Measurements from ENCODE around the gene PRELID1.
A peak's percentile ranks its signal among the peaks of the same experiment; 100 is the strongest.
"Not testable (repeated sequence)": the region's sequence is repeated elsewhere in the genome, so short reads cannot be mapped to it uniquely, and the experiment has no call there.

The PRELID1 gene

DNA sequence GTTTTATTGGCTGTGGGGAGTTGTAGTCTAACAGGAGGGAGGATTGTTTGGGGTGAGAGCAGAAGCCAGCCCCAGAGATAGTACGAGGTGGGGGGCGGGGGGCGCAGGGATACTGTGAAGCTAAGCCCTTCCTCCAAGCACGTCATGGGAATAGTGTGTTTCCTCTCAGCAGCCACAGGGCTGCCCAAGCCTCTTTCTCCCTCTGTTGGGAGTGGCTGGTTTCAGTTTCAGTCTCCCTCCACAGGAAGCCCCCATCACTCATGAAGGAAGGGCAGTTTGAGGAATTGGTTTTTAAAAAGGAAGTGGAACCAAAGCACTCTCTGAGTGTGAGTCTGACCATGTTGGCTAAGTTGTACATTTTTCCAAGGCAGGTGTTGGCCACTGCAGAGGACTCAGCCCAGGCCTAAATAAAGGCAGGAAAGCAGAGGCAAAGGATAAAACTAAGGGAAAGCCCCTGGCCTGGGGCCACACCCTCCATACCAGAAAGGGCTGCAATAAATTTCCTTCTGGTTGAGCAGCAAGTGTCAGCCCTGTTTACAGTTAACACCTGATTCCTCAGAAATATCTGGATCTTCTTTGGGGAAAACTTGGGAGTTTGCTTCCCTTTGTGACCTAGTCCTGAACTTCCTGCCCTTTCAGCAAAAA, 3.2 kb upstream of the PRELID1 start:
- DNase-seq (peak; percentile 75), ATAC-seq (peak; percentile 67)

- no peak for DNase-seq
Measured at GRCh38 chr5:177300951-177301350, 2.6 kb upstream of the PRELID1 start.

DNA sequence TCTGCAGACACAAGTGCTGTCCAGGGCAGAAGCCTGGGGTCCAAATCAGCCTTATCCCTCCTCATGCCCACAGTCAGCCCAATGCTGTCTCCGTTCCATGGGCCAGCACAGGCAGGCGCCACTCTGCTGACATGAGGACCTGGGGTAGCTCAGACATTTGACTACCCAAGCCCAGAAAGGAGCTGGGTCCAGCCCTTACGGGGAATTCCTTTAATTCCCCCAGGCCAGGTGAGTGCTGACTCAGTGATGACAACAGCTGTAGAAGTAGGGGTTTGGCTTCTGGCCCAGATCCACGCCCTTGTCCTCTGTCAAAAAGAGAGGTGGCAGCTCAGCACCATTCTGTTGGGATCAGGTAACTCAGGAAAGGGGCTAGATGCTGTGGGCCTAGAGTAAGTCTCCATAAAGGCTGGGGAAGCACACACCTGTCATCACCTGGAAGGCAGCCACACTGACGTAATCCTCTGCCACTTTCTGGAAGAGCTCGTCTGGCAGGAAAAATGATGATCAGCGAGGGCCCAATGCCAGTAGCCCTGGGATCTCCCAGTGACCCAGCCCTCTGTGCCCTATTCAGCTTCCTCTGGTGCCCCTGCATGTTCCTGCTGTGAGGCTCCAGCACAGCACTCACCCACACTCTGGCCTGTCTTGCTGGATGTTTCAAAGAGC, 2.0 kb upstream of the PRELID1 start:
- ATAC-seq (no peak), DNase-seq (no peak)

More at GRCh38 chr5:177300951-177301350, 2.6 kb upstream of the PRELID1 start:
- no peak for ATAC-seq

DNA sequence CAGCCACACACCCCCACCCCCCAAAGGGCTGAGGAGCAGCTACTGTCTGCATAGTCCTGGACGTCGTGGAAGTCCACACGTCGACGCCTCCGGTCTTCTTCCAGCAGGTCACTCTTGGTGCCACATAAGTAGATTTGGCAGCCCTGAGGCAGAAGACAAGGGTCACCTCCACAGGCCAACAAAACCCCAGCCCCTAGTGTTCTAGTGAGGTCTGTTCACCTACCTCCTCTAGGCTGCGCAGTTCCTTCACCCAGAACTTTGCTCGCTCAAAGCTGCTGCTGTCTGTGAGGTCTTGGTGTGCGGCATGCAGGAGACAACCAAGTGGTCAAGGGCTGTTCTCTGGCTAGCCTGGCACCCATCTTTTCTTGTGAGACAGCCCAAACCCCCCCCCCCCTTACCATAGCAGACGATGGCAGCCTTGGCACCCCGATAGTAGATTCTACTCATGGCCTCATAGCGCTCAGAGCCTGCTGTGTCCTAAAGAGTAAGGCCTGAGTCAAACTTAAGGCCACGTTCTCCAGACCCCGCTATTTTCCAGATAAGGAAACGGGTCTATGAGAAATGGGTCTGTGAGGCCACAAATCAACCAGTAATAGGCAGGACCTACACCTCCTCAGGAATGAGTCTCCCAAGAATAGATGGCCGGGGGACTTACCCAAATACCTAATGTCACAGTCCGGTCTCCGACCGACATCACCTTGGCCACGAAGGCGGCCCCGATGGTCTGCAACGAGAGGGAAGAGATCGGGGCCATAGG, 1.1 kb upstream of the PRELID1 start:
- DNase-seq (no peak), ATAC-seq (no peak)

GRCh38 chr5:177303925-177304391, 359 bp downstream of the PRELID1 start:
- ATAC-seq = no peak
- no peak for DNase-seq

DNA sequence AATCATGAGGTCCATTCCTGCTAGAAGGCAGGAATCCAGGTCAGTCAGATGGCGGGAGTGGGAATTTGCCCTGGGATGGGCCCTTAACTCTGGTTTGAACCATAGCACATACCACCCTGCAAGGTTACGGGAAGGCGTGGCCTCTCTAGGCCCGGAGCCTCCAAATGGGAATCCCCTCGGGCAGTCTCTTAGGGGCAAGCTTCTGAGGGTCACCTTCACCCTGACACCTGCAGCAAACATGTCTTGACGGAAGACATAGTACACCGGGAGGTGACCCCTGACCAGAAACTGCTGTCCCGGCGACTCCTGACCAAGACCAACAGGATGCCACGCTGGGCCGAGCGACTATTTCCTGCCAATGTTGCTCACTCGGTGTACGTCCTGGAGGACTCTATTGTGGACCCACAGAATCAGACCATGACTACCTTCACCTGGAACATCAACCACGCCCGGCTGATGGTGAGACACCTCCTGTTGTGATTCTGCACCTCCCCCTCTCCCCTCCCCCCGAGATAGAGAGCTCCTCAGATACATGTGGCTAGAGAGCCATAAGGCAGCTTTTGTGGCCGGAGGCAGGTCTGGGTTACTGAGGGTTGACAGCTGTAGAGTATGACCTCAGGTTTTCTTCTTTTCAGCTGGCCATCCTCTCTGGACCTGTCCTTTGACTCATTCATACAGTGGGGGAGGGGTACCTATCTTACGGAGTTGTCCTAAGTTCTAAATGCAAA, 957 bp downstream of the PRELID1 start:
- no peak for ATAC-seq

DNA sequence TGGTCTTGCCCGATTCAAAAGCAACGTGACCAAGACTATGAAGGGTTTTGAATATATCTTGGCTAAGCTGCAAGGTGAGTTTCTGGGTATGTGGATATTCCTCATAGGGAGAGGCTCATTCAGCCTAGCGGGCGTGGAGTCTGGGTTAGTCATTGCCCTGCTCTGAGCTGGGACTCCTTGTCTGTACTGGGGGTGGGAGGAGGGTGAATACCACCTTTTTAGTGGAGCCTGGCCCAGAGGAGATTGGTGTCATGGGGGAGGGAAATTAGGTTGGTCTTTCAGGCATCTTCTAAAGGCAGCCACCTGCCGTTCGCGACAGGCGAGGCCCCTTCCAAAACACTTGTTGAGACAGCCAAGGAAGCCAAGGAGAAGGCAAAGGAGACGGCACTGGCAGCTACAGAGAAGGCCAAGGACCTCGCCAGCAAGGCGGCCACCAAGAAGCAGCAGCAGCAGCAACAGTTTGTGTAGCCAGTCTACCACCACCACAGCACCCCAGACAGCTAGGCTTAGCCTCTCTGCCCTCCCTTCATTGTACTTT, 2.6 kb downstream of the PRELID1 start:
- not testable (repeated sequence) for ATAC-seq, DNase-seq

More for the DNA sequence above, 957 bp downstream of the PRELID1 start:
- DNase-seq = no peak

DNA sequence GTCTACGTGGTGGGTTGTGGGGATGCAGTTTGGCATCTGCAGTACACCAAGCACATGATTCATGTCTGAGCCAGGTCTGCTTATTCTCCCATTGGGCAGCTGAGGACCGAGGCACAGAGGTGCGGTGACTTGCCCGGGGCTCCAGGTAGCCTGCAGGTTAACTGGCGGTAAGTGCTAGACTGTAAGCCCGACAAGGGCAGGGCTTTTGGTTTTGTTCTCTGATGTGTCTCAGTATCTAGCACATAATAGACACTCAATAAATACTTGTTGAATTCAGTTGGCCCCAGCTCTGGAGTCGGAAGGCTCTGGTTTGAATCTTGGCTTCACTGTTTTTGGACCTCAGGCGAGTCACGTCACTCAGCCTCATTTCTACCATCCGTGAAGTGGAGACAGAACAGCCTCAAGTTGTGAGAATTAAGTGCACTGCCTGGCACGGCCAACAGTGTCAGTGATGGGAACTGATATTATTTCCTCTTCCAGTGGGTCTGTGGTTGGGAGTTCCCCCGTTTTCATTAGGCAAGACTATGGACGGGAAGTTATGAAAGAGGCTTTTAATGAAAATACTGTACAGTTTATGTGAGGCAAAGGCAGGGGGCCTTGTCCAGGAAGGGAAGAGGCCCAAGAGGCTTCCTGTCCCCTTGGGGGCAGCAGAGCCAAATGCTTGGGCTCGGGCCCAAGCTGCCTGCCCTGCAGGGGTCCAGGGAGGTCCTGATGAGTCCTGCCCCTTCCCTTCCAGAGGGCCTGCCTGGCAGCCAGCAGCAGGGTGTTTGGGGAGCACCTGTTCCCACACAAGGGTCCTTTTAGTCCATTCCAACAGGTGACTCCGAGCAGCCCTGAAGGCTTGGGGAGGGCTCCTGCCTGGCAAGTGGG, 3.3 kb downstream of the PRELID1 start:
- ATAC-seq = no peak
- DNase-seq = no peak

DNA sequence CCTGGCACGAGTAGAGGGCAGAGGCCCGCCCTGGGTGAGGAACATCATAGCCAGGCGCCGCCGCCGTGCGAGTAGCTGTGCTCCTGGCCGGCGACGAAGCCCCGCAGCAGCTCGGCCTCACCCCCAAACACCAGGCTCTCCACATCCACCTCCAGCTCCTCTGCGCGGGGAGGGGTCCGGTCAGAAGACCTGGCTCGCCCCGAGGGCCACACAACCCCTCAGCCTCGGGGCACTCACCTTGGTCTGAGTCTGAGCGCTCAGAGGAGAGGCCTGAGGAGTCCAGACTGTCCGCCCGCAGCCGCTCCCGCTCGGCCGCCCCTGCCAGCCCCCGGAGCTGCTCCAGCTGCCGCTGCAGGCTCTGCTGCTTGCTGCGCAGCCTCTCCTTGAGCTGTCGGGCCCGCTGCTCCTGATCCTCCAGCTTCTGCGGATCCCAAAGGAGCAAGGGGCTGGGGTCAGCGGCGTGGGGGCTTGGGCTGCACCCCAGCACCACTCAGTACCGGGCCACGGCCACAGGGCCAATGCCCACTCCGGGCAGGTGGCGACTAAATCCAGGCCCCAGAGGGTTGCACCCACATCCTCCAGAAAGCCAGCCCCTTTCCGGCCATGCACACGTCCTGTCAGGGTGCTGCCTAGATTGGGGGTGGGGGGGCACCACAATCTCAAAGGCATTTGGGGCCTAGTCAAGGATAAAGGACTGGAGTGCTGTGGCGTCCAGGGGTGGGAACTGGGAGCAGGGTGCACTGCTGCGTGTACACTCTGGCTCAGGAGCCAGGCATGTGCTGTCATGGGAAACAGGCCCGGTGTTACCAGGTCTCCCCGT, 4.2 kb downstream of the PRELID1 start:
- ATAC-seq (no peak), DNase-seq (no peak)

DNA sequence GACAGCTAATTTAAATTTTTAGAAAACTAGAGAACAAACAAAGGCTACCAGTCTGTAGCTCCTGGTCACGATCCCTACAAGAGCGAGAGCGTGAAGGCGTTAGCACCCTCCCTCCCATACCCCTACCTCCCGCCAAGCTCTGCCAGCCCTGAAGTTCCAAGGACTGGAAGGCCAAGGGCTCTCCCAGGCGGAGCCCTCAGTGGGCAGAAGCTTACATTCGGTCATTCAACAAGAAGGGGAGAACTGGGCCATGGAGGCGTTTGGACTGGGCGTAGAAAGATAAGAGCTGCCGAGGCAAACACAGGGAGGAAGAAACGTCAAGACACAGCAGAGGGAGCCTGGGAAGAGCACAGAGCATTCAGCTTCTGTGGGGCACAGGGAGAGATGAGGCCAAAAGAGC, 5.1 kb downstream of the PRELID1 start:
- DNase-seq (no peak), ATAC-seq (no peak)

DNA sequence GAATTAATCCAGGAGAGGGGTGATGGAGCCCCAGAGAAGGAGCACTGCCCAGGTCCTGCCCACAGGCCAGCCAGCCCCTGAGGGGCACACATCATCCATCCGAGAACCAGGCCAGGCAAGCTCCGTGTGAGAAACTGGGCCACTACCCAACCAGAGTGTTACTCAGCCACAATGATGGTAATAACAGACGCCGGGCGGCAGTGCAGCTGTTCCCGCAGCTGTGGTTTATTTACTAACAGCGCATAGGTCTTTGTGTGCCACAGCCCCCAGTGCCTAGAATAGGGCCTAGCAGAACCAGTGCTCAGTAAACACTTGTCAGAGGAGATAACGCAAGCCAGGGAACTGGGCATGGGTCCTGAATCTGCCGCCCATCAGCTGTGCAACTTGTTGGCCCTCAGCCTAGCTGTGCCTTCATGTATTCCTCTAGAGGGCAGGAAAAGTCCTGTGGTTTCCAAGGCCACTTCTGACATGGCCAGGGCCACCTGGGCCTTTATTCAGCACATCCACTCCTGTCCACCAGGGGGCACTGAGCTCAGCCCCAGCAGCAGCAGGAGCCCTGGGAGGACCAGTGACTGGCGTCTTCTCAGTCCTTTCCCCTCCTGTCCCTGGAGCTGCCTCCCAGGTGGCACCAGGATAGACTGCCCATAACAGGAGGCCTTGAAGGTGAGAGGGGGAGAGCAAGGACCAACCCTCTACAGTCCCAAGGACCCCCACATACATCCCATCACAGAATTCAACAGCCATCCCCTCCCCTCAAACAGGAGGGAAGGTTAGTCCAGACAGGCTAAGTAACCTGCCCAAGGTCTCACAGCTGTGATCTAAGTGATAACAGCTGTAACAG, 6.0 kb downstream of the PRELID1 start:
- peak; percentile 80 for DNase-seq
- ATAC-seq = no peak

DNA sequence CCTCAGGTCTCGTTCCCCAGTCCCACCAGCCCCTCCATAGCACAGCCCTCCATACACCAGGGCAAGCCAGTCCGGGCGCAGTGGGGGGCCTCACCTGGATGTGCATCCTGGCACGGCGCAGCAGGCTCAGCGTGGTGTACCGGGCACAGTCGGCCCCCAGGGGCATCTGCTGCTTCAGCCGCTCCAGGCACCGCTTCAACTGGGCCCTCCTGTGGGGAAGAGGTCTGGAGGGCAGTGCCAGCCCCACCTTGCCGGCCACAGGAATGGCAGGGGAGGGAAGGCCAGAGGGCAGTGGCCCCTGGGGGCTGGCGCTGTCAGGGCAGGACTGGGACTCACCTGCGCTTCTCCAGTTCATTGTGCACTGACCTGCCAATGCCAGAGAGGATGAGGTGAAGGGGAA, 6.7 kb downstream of the PRELID1 start:
- ATAC-seq (no peak), DNase-seq (no peak)

DNA sequence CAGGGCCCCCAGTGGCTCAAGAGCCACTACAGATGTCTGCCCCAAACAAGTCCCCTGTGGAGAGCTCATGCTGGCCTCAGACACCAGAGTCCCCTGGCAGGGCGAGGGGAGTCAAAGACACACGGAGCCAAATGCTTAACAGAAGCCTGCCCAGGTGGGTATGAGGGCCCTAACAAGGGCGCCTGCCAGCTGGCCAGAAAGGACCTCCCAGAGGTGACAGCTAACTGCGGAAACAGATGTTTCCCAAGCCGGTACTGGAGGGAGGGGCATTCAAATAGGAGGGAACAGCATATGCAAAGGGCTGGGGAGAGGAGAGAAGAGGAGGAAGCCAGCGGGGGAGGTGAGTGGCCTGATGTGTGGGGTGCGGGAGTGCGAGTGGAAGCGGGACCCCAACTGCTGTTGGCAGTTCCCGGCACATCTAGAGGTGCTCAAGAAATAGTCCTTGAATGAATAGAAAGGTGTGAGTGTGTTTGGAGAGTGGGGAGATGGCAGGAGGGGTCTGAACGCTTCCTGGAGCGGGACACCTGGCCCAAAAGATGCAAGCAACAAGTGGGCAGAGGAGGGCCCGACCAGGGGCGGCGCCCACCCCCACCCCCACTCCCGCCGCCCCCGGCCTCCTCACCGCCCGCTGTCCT, 7.3 kb downstream of the PRELID1 start:
- no peak for ATAC-seq
- DNase-seq = no peak

- ATAC-seq = no peak
- no peak for DNase-seq
Measured at GRCh38 chr5:177311392-177311722, 7.8 kb downstream of the PRELID1 start.

- peak; percentile 98 for DNase-seq
Measured at GRCh38 chr5:177311723-177312648, 8.4 kb downstream of the PRELID1 start, which contains the start of gene MXD3. Gene MXD3 (minus strand): TSS chr5:177311898. CDS start chr5:177311830, 68 bp downstream.

DNA sequence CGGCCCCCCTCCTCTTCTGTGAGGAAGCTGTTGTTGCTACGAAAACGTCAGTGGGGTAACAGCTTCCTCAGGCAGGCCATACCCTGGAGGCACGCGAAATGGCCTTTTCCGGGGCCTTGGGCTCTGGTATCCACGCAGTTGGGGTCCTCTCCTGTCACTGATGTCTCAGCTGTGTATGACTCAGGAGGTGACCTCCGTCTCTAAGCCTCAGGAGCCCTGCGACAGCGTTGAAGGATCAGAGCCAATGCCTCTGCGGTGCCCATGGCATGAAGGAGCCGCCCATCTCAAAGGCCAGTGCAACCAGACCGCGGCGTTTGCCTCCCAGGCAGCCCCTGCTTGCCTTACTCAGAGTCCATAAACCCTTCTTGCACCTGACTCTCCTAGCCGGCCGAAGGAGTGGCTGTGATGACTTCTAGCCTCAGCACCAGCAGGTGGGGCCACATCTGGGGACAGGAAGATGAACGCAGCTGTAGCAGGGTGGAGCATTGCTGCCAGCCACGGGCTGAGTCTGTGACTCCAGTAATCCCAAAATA, 9.1 kb downstream of the PRELID1 start:
- ATAC-seq (peak; percentile 21), DNase-seq (peak; percentile 58)

More at GRCh38 chr5:177311723-177312648, 8.4 kb downstream of the PRELID1 start, which contains the start of gene MXD3:
- ATAC-seq = peak; percentile 86

DNA sequence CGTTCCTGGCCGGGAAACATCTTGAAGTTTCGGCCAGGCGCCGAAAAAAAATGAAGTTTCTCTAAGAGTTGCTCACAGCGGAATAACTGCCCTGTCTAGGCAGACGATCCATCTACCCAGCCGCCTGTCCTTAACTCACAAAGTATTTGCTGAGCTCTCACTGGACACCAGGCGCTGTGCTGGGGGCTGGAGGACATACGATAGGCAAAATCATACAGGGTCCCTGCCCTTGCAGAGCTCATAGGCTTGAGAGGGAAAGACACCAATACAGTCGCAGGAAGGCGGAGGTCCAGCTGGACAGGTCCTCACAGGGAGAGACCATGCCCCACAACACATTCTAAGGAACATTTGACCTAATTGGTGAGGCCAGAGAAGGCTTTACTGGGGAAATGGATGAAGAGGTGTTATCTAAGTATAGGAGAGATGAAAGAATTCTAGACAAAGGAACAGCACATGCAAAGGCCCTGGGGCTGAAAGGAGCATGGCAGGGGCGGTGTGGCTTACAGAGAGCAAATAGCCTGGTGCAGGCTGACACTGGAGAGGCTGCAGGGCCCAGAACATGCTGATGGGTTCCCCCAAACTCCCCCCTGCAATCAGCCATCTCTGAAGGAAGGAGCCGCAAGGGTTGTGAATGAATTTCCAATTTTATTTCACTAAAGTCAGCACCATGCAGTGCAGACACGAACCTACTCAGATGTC, 10.1 kb downstream of the PRELID1 start:
- DNase-seq (no peak), ATAC-seq (no peak)
